Epithelial cell of proximal tubule (primary cell): ENCODE results near the gene FAT1. TPM values are rescaled to one million over a fixed set of nuclear protein-coding genes. Genes with fewer than 3 reads are reported as not detected.

Source experiments
- total RNA-seq: library from RNA; depleted of rRNA; stranded (reverse); fragments of >200 nt; gene quantifications from 2 replicates; pipeline ENCODE4 v1.2.3, GENCODE V29; 2015

The FAT1 gene
- total RNA-seq, 1 donor from 2014 or later: 178 TPM

Other genes with a start within 250 kb of the FAT1 start
- 0.36 TPM in 1 of 2 replicates, not detected in the other for gene MTNR1A, start 168.3 kb downstream of the FAT1 start, total RNA-seq